Thyroid gland (tissue), 4 donors: ENCODE results near the gene TCERG1L.

Experiments used
- CTCF ChIP-seq, 6 experiments: fragments of 200-600 bp in 3 of 6; fragments of 450-650 bp in 3 of 6; sonication (generic) in 3 of 6; IDR thresholded peaks; one replicate each; pipeline ENCODE4 v1.5.1; 2016 to 2019; ENCODE audit warnings: antibody characterized with exemption in 6 of 6, mild to moderate bottlenecking in 2 of 6, inconsistent platforms in 1 of 6, moderate library complexity in 1 of 6
- POLR2A ChIP-seq, 2 donors: fragments of 450-650 bp; IDR thresholded peaks; one replicate each; pipeline ENCODE4 v1.6.1; 2017; ENCODE audit warnings: antibody characterized with exemption in 2 of 2, mild to moderate bottlenecking in 2 of 2, moderate library complexity in 1 of 2

- TF ChIP-seq POLR2A (IDR thresholded peaks at IDR 0.05) (no peak), CTCF (IDR thresholded peaks at IDR 0.05) (no peak)
These were observed 185.0 kb downstream of the TCERG1L start for GRCh38 chr10:131126321-131127137.
